Amniotic epithelial cell (primary cell): Measurements from ENCODE around the gene RPL27A.

Source experiments
- DNase-seq: peaks from one replicate; pipeline ENCODE4 v3.0.0-alpha.2; 2010; ENCODE audit warnings: low read depth

The RPL27A gene

GRCh38 chr11:8721609-8722500 lies 39.3 kb downstream of the RPL27A start:
- peak; percentile 47 for DNase-seq

GRCh38 chr11:8722809-8723208 lies 40.2 kb downstream of the RPL27A start:
- no peak for DNase-seq

GRCh38 chr11:8723711-8724110 lies 41.1 kb downstream of the RPL27A start:
- no peak for DNase-seq

- no peak for DNase-seq
These were observed 42.1 kb downstream of the RPL27A start for GRCh38 chr11:8724682-8725081.

- DNase-seq, result no peak
These were observed 43.8 kb downstream of the RPL27A start for GRCh38 chr11:8726395-8726794.

GRCh38 chr11:8728563-8728962 lies 46.0 kb downstream of the RPL27A start:
- DNase-seq, result peak; percentile 79

- peak; percentile 29 for DNase-seq
These were observed 46.5 kb downstream of the RPL27A start for GRCh38 chr11:8729067-8729466.

- DNase-seq, result no peak
These were observed 47.5 kb downstream of the RPL27A start for GRCh38 chr11:8729837-8730696.

- no peak for DNase-seq
These were observed 48.1 kb downstream of the RPL27A start for GRCh38 chr11:8730697-8731020.

GRCh38 chr11:8731647-8732323 lies 49.2 kb downstream of the RPL27A start:
- no peak for DNase-seq

- no peak for DNase-seq
These were observed 49.7 kb downstream of the RPL27A start for GRCh38 chr11:8732324-8732670.

- DNase-seq, result peak; percentile 61
These were observed 50.2 kb downstream of the RPL27A start for GRCh38 chr11:8732748-8733241.

- DNase-seq, result no peak
These were observed 51.3 kb downstream of the RPL27A start for GRCh38 chr11:8733852-8734251.

GRCh38 chr11:8735094-8735493 lies 52.5 kb downstream of the RPL27A start:
- DNase-seq, result no peak

- DNase-seq, result no peak
These were observed 56.8 kb downstream of the RPL27A start for GRCh38 chr11:8739309-8739793.
